ENCODE results near the gene VENTX.

Gene VENTX

GRCh38 chr10:133201151-133201947 lies 36.3 kb upstream of the VENTX start:
- intact Hi-C loops (cut with DNase I): no loop called here
- DNase-seq: no peak

- DNase-seq: no peak
- intact Hi-C loops (cut with DNase I): no loop called here
These were observed 35.5 kb upstream of the VENTX start for GRCh38 chr10:133201948-133202725.

- intact Hi-C loops (cut with DNase I): no loop called here
These were observed 34.6 kb upstream of the VENTX start for GRCh38 chr10:133202778-133203651.

GRCh38 chr10:133203652-133204195 lies 33.9 kb upstream of the VENTX start:
- DNase-seq: no peak
- intact Hi-C loops (cut with DNase I): no loop called here

More at GRCh38 chr10:133202778-133203651, 34.6 kb upstream of the VENTX start:
- DNase-seq: no peak

GRCh38 chr10:133204226-133205015 lies 33.2 kb upstream of the VENTX start:
- DNase-seq: no peak
- intact Hi-C loops (cut with DNase I): no loop called here

GRCh38 chr10:133205146-133205545 lies 32.5 kb upstream of the VENTX start:
- no peak for DNase-seq
- intact Hi-C loops (cut with DNase I): no loop called here

- intact Hi-C loops (cut with DNase I): no loop called here
- no peak for DNase-seq
These were observed 31.2 kb upstream of the VENTX start for GRCh38 chr10:133206356-133207040.

- DNase-seq: no peak
- intact Hi-C loops (cut with DNase I): no loop called here
These were observed 30.5 kb upstream of the VENTX start for GRCh38 chr10:133207041-133207600.

- intact Hi-C loops (cut with DNase I): no loop called here
These were observed 30.0 kb upstream of the VENTX start for GRCh38 chr10:133207627-133208026.

GRCh38 chr10:133208466-133208865 lies 29.2 kb upstream of the VENTX start:
- intact Hi-C loops (cut with DNase I): no loop called here

More at GRCh38 chr10:133207627-133208026, 30.0 kb upstream of the VENTX start:
- no peak for DNase-seq

GRCh38 chr10:133209117-133209516 lies 28.5 kb upstream of the VENTX start:
- intact Hi-C loops (cut with DNase I): no loop called here
- DNase-seq: no peak

More at GRCh38 chr10:133208466-133208865, 29.2 kb upstream of the VENTX start:
- DNase-seq: no peak

GRCh38 chr10:133209641-133210040 lies 28.0 kb upstream of the VENTX start:
- intact Hi-C loops (cut with DNase I): no loop called here
- no peak for DNase-seq

- DNase-seq: no peak
- intact Hi-C loops (cut with DNase I): no loop called here
These were observed 27.1 kb upstream of the VENTX start for GRCh38 chr10:133210398-133211140.

GRCh38 chr10:133211141-133211830 lies 26.4 kb upstream of the VENTX start:
- intact Hi-C loops (cut with DNase I): no loop called here
- DNase-seq: no peak

- no peak for DNase-seq
- intact Hi-C loops (cut with DNase I): no loop called here
These were observed 25.4 kb upstream of the VENTX start for GRCh38 chr10:133211959-133212852.

All from head of caudate nucleus (tissue), 42 donors.